ENCODE data around the gene ZNF555. TPM values are rescaled to one million over a fixed set of nuclear protein-coding genes. Genes with fewer than 3 reads are reported as not detected.

The ZNF555 gene
- total RNA-seq, 1 donor: 6.2 TPM

- Histone ChIP-seq H3K4me3 (ENCODE audit: insufficient read depth, low read length) (no peak overlapping the region), H3K4me2 (ENCODE audit: insufficient read depth, low read length) (no peak overlapping the region), H3K27ac (ENCODE audit: low read depth, low read length) (no peak overlapping the region), H4K20me1 (ENCODE audit: insufficient read depth, low read length) (no peaks in the 10 kb centered on the region), H3K36me3 (ENCODE audit: insufficient read depth, low read length) (peaks cover 28% of the 10 kb centered on the region), H3K27me3 (ENCODE audit: insufficient read depth, low read length) (no peaks in the 10 kb centered on the region), H3K79me2 (ENCODE audit: insufficient read depth, low read length) (no peaks in the 10 kb centered on the region), H3K9me3 (ENCODE audit: low read depth, low read length) (peaks cover 57% of the 10 kb centered on the region), H3K4me1 (ENCODE audit: insufficient read depth, low read length) (no peaks in the 10 kb centered on the region), H2AFZ (ENCODE audit: low read length) (no peak overlapping the region)
- no peak for DNase-seq (ENCODE audit: insufficient read length, low spot score, missing footprints)
- TF ChIP-seq CTCF (IDR thresholded peaks at IDR 0.05; ENCODE audit: extremely low read depth, low read depth, low read length): no peak
Measured at GRCh38 chr19:2856457-2857050, 15.3 kb downstream of the ZNF555 start.

GRCh38 chr19:2858864-2859263 is 17.6 kb downstream of the ZNF555 start:
- Histone ChIP-seq H3K4me2 (ENCODE audit: insufficient read depth, low read length) (no peak overlapping the region), H3K4me1 (ENCODE audit: insufficient read depth, low read length) (no peaks in the 10 kb centered on the region)
- TF ChIP-seq CTCF (IDR thresholded peaks at IDR 0.05; ENCODE audit: extremely low read depth, low read depth, low read length): no peak

GRCh38 chr19:2863816-2864215 is 22.5 kb downstream of the ZNF555 start:
- Histone ChIP-seq H3K27me3 (ENCODE audit: insufficient read depth, low read length) (no peaks in the 10 kb centered on the region), H2AFZ (ENCODE audit: low read length) (no peak overlapping the region), H4K20me1 (ENCODE audit: insufficient read depth, low read length) (no peaks in the 10 kb centered on the region), H3K79me2 (ENCODE audit: insufficient read depth, low read length) (no peaks in the 10 kb centered on the region), H3K27ac (ENCODE audit: low read depth, low read length) (no peak overlapping the region), H3K9me3 (ENCODE audit: low read depth, low read length) (peaks cover 11% of the 10 kb centered on the region), H3K4me3 (ENCODE audit: insufficient read depth, low read length) (no peak overlapping the region), H3K4me1 (ENCODE audit: insufficient read depth, low read length) (no peaks in the 10 kb centered on the region), H3K4me2 (ENCODE audit: insufficient read depth, low read length) (no peak overlapping the region), H3K36me3 (ENCODE audit: insufficient read depth, low read length) (no peaks in the 10 kb centered on the region)
- TF ChIP-seq CTCF (IDR thresholded peaks at IDR 0.05; ENCODE audit: extremely low read depth, low read depth, low read length): no peak
- DNase-seq (ENCODE audit: insufficient read length, low spot score, missing footprints): peak; percentile 15

More at GRCh38 chr19:2858864-2859263, 17.6 kb downstream of the ZNF555 start:
- Histone ChIP-seq H2AFZ (ENCODE audit: low read length) (no peak overlapping the region), H4K20me1 (ENCODE audit: insufficient read depth, low read length) (no peaks in the 10 kb centered on the region), H3K79me2 (ENCODE audit: insufficient read depth, low read length) (no peaks in the 10 kb centered on the region), H3K4me3 (ENCODE audit: insufficient read depth, low read length) (no peak overlapping the region), H3K36me3 (ENCODE audit: insufficient read depth, low read length) (peaks cover 6% of the 10 kb centered on the region), H3K27ac (ENCODE audit: low read depth, low read length) (no peak overlapping the region), H3K9me3 (ENCODE audit: low read depth, low read length) (peaks cover 36% of the 10 kb centered on the region), H3K27me3 (ENCODE audit: insufficient read depth, low read length) (no peaks in the 10 kb centered on the region)
- no peak for DNase-seq (ENCODE audit: insufficient read length, low spot score, missing footprints)

- Histone ChIP-seq H3K79me2 (ENCODE audit: insufficient read depth, low read length) (no peaks in the 10 kb centered on the region), H3K27ac (ENCODE audit: low read depth, low read length) (no peak overlapping the region), H3K27me3 (ENCODE audit: insufficient read depth, low read length) (no peaks in the 10 kb centered on the region), H3K9me3 (ENCODE audit: low read depth, low read length) (no peaks in the 10 kb centered on the region), H3K4me3 (ENCODE audit: insufficient read depth, low read length) (no peak overlapping the region), H3K4me2 (ENCODE audit: insufficient read depth, low read length) (no peak overlapping the region), H3K36me3 (ENCODE audit: insufficient read depth, low read length) (no peaks in the 10 kb centered on the region), H4K20me1 (ENCODE audit: insufficient read depth, low read length) (no peaks in the 10 kb centered on the region), H3K4me1 (ENCODE audit: insufficient read depth, low read length) (no peaks in the 10 kb centered on the region), H2AFZ (ENCODE audit: low read length) (no peak overlapping the region)
- no peak for DNase-seq (ENCODE audit: insufficient read length, low spot score, missing footprints)
- TF ChIP-seq CTCF (IDR thresholded peaks at IDR 0.05; ENCODE audit: extremely low read depth, low read depth, low read length): no peak
Measured at GRCh38 chr19:2865334-2866100, 24.2 kb downstream of the ZNF555 start.

Measured in osteoblast (primary cell).